Right lobe of liver (tissue), 4 donors: ENCODE measurements around the gene LZIC.

Source experiments
- CTCF ChIP-seq, 4 donors: fragments of 200-600 bp in 3 of 4; fragments of 450-650 bp in 1 of 4; IDR thresholded peaks; one replicate each; pipeline versions ENCODE4 v1.5.1 to v1.8.0; 2016 to 2022; ENCODE audit warnings: antibody characterized with exemption in 4 of 4, mild to moderate bottlenecking in 2 of 4
- POLR2A ChIP-seq: fragments of 450-650 bp; IDR thresholded peaks from one replicate; pipeline ENCODE4 v1.6.1; 2017; ENCODE audit warnings: antibody characterized with exemption, mild to moderate bottlenecking
- donor health status: DM: no; HTN: no; CAD: no.
- donor health status: DM: no; HTN: no; CAD: no.
- donor health status: DM: no; HTN: yes; CAD: no.

- TF ChIP-seq CTCF (IDR thresholded peaks at IDR 0.05) = no peak
- TF ChIP-seq POLR2A = no peak
These were observed 49.7 kb upstream of the LZIC start for GRCh38 chr1:9992910-9993309.
